Activated CD4-positive, CD25-positive, alpha-beta regulatory T cell treated with anti-CD3 and anti-CD28 coated beads, Interleukin-2, amount 50 U/mL, for 72 hours (primary cell): Measurements from ENCODE around the gene UCK1.

Experiments
- DNase-seq: peaks from one replicate; pipeline ENCODE4 v3.0.0; 2021

UCK1 gene

DNA sequence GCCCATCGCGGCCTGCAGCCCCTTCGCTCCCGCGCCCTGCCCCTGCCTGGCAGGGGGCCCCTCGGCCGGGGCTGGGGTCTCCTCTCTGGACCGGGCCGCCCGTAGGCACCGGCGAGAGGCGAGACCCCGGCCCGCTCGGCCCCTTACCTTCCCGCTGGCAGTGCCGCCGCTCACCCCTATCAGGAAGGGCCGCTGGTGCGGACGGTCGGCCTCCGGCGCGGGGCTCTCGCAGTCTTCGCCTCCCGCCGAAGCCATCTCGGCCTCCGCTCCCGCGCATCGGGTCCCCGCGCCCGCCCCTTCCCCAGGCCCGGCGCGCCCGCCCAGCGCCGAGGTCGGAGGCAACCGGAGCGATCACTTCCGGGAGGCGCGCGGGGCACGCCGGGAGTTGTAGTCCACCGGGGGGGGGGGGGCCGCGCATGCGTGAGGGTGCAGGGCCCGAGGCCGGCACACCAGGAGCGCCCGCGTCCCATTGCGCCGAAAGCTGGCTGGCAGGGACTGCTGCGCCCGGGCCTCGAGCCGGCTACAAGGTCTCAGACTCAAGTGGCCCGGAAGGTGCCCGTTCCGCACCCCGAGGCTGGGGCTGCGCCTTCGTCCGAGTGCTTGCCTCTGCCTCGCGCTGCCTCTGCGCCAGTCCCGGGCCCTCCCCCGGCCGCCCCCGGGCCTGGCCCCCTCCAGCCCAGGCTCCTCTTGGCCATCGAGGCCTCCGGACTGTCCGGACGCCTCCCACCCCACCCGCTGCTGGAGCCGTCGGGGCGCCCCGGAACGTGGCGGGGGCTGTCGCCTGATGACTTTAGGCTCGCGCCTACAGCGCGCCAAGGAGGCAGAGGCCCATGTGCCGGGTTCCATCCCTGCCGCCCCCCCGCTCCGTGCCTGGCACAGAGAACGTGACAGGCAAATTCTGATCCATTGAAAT lies at the start of gene UCK1:
Gene UCK1 (minus strand): TSS at position 344 of the 913 bp plus-strand sequence. CDS start 89 bp downstream, at position 255.
- peak; percentile 80 for DNase-seq

GRCh38 chr9:131580358-131580757 lies 49.3 kb upstream of the UCK1 start:
- DNase-seq, result no peak

DNA sequence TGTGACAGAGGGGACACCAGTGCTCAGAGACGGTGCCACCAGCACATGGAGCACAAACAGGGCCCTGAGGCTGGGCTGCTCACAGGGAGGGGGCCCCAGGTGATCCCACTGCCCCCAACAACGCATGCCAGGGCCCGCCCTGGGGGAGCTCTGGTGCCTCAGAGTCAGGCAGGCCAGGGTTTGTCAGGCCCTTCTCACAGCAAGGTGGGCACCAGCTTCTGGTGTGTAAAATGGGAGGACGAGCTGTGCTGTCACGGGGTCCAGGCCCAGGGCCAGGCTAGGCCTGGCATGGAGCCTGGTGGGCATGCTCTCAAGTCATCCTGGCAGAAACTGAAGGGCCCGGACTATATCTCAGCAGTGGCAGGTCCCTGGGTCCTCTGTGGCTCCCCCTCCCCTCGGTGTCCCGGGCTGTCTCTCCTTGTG lies 48.7 kb upstream of the UCK1 start:
- DNase-seq, result no peak

- no peak for DNase-seq
Measured at GRCh38 chr9:131578731-131579504, 47.9 kb upstream of the UCK1 start.

DNA sequence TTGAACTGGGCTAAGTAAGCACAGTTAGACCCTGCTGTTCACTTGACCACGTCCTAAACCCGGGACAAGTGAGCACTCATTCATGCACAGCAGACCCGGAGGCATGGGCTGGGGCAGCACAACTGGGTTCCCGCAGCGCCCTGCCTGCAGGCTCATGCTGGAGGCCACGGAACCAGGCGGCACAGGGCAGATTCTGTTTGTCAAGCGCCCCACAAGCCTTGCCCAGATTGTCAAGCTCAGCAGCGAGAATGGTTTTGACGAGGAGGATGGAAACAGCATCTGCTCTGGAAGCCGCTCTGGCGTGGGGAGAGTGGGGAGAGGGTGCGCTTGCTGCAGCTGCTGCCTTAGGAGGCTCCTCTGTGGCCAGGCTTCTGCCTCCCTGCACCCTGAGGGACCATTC lies 47.0 kb upstream of the UCK1 start:
- DNase-seq, result no peak

- DNase-seq, result no peak
Measured at GRCh38 chr9:131577005-131578000, 46.2 kb upstream of the UCK1 start.

DNA sequence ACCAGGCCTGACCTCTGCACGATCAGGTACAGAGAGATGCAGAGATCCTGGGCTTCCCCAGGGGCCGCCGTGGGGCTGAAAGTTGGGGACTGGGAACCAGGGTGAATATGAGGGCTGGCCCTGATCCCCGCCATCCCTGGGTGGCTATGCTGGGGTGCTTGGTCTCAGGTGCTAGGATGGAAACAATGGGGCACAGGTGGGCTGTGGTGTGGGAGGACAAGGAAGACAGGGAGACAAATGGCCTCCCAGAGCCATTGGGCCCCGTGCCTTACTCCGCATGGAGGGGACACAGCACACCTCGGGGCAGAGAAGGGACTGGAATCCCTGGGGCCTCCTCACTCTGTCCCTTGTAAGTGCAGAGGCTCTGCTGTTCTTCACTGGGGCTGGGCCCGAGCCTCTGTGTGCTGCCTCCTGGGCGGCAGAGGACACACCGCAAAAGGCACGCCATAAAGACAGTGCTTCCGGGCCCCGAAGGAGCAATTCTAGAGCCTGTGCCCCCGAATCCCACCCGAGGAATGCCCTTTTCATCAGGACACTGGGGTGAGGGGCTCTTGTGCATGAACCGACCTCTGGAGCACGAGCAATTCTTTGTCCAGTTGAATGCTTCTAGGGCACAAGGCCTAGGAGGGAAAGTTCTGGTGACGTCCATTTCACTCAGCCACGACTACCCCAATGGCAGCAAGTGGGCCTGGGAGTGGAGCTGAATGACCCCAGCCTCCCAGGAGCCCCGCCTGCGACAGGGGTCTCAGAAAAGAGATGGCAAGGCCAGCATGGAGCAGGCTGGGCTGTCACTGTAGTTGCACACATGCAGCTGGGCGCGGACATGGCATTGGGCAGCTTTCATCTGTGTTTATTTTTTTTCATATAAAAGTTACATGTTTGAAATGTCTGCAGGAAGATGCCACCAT lies 45.1 kb upstream of the UCK1 start:
- no peak for DNase-seq

DNA sequence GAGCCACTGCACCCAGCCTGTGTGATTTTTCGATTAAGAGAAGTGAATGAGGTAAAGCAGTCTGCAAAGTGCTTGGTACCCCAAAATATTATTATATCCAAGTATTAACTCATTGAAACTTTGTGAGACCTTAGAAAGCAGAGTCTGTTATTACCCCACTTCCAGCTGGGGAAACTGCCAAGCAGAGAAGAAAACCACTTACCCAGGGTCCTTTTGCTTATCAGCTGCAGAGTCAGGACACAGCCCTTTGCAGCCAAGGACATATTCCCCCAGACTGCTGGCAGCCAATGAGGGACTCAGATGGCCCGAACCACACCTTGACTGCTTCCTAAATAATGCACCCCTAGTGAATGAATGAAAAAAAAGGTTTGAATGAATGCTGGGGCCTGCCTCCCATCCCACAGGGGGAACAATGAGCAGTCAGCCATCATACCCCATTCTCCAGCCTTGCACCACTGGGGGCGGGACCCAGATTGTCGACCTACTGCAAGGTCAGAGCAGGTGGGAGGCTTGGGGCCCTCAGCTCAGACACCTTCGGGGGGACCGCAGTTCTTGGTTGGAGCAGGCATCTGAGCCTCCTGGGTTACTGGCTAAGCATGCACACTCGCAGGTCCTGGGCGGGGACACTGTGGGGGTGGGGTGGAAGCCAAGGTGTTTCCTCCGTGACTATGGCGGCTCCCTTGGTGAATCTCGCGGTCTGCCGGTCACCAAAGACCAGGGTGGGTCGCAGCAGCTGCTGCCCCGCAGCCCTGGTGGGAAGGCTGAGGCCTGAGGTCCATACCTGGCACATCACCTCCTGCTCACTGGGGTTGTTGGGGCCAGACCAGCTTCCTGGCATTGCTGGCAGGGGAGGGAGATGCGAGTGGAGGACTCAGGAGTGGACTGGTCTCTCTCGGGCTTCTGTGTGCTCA lies 43.9 kb upstream of the UCK1 start:
- no peak for DNase-seq

- DNase-seq, result no peak
Measured at GRCh38 chr9:131567910-131568309, 36.8 kb upstream of the UCK1 start.

DNA sequence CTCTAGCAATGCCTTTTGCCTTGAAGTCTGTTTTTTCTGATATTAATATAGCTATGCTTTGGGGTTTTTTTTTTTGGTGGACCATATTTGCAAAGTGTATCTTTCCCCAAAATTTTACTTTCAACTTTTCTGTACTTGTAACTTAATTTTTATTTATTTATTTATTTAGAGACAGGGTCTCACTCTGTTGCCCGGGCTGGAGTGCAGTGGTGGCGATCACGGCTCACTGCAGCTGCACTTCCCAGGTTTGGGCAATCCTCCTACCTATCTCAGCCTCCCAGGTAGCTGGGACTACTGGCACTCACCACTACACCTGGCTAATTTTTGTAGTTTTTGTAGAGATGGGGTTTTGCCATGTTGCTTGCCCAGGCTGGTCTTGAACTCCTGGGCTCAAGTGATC lies 35.1 kb upstream of the UCK1 start:
- no peak for DNase-seq

DNA sequence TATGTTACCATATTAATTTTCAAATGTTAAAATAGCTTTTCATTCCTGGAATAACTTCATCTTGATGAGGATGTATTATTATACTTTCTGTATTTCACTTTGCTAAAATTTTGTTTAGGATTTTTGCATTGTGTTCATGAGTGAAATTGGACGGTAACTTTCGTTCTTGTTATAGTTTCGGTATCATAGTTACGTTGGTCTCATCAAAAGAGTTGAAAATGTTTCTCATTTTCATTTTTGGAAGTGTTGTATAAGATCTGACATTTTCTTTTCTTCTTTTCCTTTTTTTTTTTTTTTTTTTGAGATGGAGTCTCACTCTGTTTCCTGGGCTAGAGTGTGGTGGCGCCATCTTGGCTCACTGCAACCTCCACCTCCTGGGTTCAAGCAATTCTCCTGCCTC lies 34.3 kb upstream of the UCK1 start:
- DNase-seq, result no peak

GRCh38 chr9:131562032-131562959 lies 31.2 kb upstream of the UCK1 start:
- DNase-seq, result no peak

- DNase-seq, result no peak
Measured at GRCh38 chr9:131559421-131560000, 28.4 kb upstream of the UCK1 start.

GRCh38 chr9:131557855-131558548 lies 26.9 kb upstream of the UCK1 start:
- DNase-seq, result no peak

- no peak for DNase-seq
Measured at GRCh38 chr9:131555841-131556673, 25.0 kb upstream of the UCK1 start.

DNA sequence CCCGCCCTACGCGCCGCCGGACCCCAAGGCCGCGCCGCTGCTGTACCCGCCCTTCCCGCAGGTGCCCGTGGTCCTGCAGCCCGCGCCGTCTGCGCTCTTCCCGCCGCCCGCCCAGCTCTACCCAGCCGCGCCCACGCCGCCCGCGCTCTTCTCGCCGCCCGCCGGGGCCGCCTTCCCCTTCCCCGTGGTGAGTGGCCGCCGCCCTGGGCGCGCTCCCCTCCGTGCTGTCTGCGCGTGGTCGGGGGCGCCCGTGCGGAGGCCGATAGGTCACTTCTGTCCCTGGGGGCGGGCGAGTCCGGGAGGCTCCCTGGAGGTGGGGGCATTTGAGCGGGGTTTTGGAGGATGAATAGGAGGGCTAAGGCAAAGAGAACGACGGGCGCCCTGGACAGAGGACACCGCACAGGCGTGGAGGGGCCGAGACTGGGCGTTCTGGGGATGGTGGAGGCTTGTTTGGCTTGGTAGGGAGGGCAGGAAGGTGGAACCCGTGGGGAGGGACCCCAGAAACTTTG lies 23.8 kb upstream of the UCK1 start:
- no peak for DNase-seq
